ENCODE results near the gene ZC2HC1C.
"Not testable (repeated sequence)": the region's sequence is repeated elsewhere in the genome, so short reads cannot be mapped to it uniquely, and the experiment has no call there.

The ZC2HC1C gene

GRCh38 chr14:75054421-75054820 is 15.0 kb upstream of the ZC2HC1C start:
- Histone ChIP-seq H3K4me3 (ENCODE audit: low read depth, low read length) (no peak overlapping the region), H3K36me3 (ENCODE audit: control insufficient read depth, insufficient read depth, low read length) (peaks cover under 1% of the 10 kb centered on the region; the same call in 1 of the 2 replicates), H3K27ac (ENCODE audit: low read depth, low read length) (no peak overlapping the region), H3K9me3 (ENCODE audit: control insufficient read depth, insufficient read depth, low read length) (no peaks in the 10 kb centered on the region), H3K4me1 (ENCODE audit: control insufficient read depth, insufficient read depth, low read length) (no peaks in the 10 kb centered on the region), H3K27me3 (ENCODE audit: control insufficient read depth, insufficient read depth, low read length) (no peaks in the 10 kb centered on the region), H3K9ac (ENCODE audit: low read depth, low read length) (no peak overlapping the region)

DNA sequence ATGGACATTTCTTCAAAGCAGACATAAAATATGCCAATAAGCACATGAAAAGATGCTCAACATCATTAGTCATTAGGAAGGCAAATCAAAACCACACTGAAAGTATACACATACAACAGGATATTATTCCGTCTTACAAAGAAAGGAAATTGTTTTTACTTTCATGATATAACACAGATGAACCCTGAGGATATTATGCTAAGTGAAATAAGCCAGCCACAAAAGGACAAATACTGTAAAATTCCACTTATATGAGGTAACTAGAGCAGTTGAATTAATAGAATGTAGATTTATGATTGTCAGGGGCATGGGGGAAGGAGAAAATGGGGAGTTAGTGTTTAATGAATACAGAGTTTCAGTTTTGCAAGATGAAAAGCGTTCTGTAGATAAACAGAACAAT is 9.8 kb upstream of the ZC2HC1C start:
- H3K27me3 ChIP-seq (ENCODE audit: control insufficient read depth, insufficient read depth, low read length): no peaks in the 10 kb centered on the region
- no peak overlapping the region for H3K4me3 ChIP-seq (ENCODE audit: low read depth, low read length)
- H3K4me1 ChIP-seq (ENCODE audit: control insufficient read depth, insufficient read depth, low read length): no peaks in the 10 kb centered on the region
- H3K9ac ChIP-seq (ENCODE audit: low read depth, low read length): no peak overlapping the region
- H3K9me3 ChIP-seq (ENCODE audit: control insufficient read depth, insufficient read depth, low read length): no peaks in the 10 kb centered on the region
- H3K27ac ChIP-seq (ENCODE audit: low read depth, low read length): no peak overlapping the region
- H3K36me3 ChIP-seq (ENCODE audit: control insufficient read depth, insufficient read depth, low read length): peaks cover 15% of the 10 kb centered on the region

- H3K4me1 ChIP-seq (ENCODE audit: control insufficient read depth, insufficient read depth, low read length): no peaks in the 10 kb centered on the region
- H3K9me3 ChIP-seq (ENCODE audit: control insufficient read depth, insufficient read depth, low read length): no peaks in the 10 kb centered on the region
- no peak overlapping the region for H3K9ac ChIP-seq (ENCODE audit: low read depth, low read length)
- H3K27ac ChIP-seq (ENCODE audit: low read depth, low read length): no peak overlapping the region
- no peak overlapping the region for H3K4me3 ChIP-seq (ENCODE audit: low read depth, low read length)
- no peaks in the 10 kb centered on the region for H3K27me3 ChIP-seq (ENCODE audit: control insufficient read depth, insufficient read depth, low read length)
- peaks cover 15% of the 10 kb centered on the region for H3K36me3 ChIP-seq (ENCODE audit: control insufficient read depth, insufficient read depth, low read length)
Measured at GRCh38 chr14:75060420-75060819, 9.0 kb upstream of the ZC2HC1C start.

- Histone ChIP-seq H3K36me3 (ENCODE audit: control insufficient read depth, insufficient read depth, low read length) (peaks cover 15% of the 10 kb centered on the region), H3K27ac (ENCODE audit: low read depth, low read length) (no peak overlapping the region), H3K27me3 (ENCODE audit: control insufficient read depth, insufficient read depth, low read length) (no peaks in the 10 kb centered on the region), H3K4me1 (ENCODE audit: control insufficient read depth, insufficient read depth, low read length) (no peaks in the 10 kb centered on the region), H3K9me3 (ENCODE audit: control insufficient read depth, insufficient read depth, low read length) (no peaks in the 10 kb centered on the region), H3K9ac (ENCODE audit: low read depth, low read length) (peak overlapping the region; percentile 42; the same call in 1 of the 2 replicates), H3K4me3 (ENCODE audit: low read depth, low read length) (peak overlapping the region; percentile 88)
Measured at GRCh38 chr14:75063013-75063412, 6.4 kb upstream of the ZC2HC1C start.

- no peaks in the 10 kb centered on the region for H3K4me1 ChIP-seq (ENCODE audit: control insufficient read depth, insufficient read depth, low read length)
- H3K9me3 ChIP-seq (ENCODE audit: control insufficient read depth, insufficient read depth, low read length): no peaks in the 10 kb centered on the region
- peak within 1 kb of the TSS; percentile 60 for H3K27ac ChIP-seq (ENCODE audit: low read depth, low read length)
- peaks cover 15% of the 10 kb centered on the region for H3K36me3 ChIP-seq (ENCODE audit: control insufficient read depth, insufficient read depth, low read length)
- H3K27me3 ChIP-seq (ENCODE audit: control insufficient read depth, insufficient read depth, low read length): no peaks in the 10 kb centered on the region
- H3K4me3 ChIP-seq (ENCODE audit: low read depth, low read length): peak within 1 kb of the TSS; percentile 88
- peak within 1 kb of the TSS; percentile 42 for H3K9ac ChIP-seq (ENCODE audit: low read depth, low read length)
Measured at GRCh38 chr14:75063491-75064204, 5.8 kb upstream of the ZC2HC1C start, which contains the start of gene ACYP1. Gene ACYP1, minus strand, starts transcription at chr14:75064024. Its CDS starts 471 bp downstream, at chr14:75063553.

DNA sequence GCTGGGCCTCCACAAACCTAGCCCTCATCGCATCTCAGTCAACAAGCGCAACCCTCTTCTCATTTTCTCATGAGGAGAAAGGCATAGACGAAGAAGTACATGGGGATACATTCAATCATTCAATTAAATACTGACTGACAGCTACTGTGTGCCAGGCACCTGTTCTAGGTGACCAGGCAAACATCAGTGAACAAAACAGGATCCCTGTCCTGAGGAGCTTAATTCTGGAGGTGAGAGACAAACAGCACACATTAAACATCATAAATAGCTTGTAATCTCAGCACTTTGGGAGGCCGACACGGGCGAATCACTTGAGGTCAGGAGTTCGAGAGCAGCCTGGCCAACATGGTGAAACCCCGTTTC is 5.3 kb upstream of the ZC2HC1C start:
- Histone ChIP-seq H3K27me3 (ENCODE audit: control insufficient read depth, insufficient read depth, low read length) (no peaks in the 10 kb centered on the region), H3K9ac (ENCODE audit: low read depth, low read length) (no peak overlapping the region), H3K9me3 (ENCODE audit: control insufficient read depth, insufficient read depth, low read length) (no peaks in the 10 kb centered on the region), H3K4me3 (ENCODE audit: low read depth, low read length) (peak overlapping the region; percentile 88), H3K36me3 (ENCODE audit: control insufficient read depth, insufficient read depth, low read length) (peaks cover 15% of the 10 kb centered on the region), H3K27ac (ENCODE audit: low read depth, low read length) (no peak overlapping the region), H3K4me1 (ENCODE audit: control insufficient read depth, insufficient read depth, low read length) (no peaks in the 10 kb centered on the region)

DNA sequence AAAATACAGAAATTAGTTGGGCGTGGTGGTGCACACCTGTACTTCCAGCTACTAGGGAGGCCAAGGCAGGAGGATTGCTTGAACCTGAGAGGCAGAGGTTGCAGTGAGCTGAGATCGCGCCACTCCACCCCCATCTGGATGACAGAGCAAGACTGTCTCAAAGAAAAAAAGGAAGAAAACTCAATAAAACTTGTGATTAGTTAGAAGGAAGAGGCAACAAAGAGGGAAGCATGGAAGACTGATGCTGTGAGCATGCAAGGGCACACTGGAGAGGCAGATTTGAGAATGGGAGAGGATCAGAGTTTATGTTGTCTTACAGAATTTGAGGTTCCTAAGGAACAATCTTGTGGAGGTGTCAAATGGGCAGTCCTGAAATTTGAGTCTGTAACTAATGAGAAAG is 2.8 kb upstream of the ZC2HC1C start:
- no peak overlapping the region for H3K27ac ChIP-seq (ENCODE audit: low read depth, low read length)
- no peaks in the 10 kb centered on the region for H3K27me3 ChIP-seq (ENCODE audit: control insufficient read depth, insufficient read depth, low read length)
- H3K9me3 ChIP-seq (ENCODE audit: control insufficient read depth, insufficient read depth, low read length): no peaks in the 10 kb centered on the region
- H3K4me1 ChIP-seq (ENCODE audit: control insufficient read depth, insufficient read depth, low read length): peaks cover 6% of the 10 kb centered on the region
- no peak overlapping the region for H3K4me3 ChIP-seq (ENCODE audit: low read depth, low read length)
- H3K9ac ChIP-seq (ENCODE audit: low read depth, low read length): no peak overlapping the region
- no peaks in the 10 kb centered on the region for H3K36me3 ChIP-seq (ENCODE audit: control insufficient read depth, insufficient read depth, low read length)

DNA sequence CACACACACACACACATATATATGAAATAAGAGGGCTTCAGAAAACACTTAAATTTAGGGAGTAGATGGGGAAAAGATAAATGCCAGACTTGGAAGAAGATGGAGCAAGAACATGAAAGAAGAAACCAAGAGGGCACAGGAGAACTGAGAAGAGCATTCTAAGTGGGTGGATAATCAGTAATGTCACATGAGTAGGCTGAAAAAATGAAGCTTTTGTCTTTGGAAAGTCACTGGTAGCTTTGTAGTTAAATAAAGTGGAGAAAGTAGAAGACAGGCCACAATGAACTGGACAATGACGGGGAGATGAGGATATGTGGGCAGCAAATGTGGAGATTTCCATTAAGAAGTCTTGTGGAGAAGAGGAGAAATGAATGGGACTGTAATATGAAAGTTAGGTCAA is 2.2 kb upstream of the ZC2HC1C start:
- peaks cover 6% of the 10 kb centered on the region for H3K4me1 ChIP-seq (ENCODE audit: control insufficient read depth, insufficient read depth, low read length)
- no peak overlapping the region for H3K9ac ChIP-seq (ENCODE audit: low read depth, low read length)
- no peaks in the 10 kb centered on the region for H3K9me3 ChIP-seq (ENCODE audit: control insufficient read depth, insufficient read depth, low read length)
- H3K27me3 ChIP-seq (ENCODE audit: control insufficient read depth, insufficient read depth, low read length): no peaks in the 10 kb centered on the region
- no peak overlapping the region for H3K27ac ChIP-seq (ENCODE audit: low read depth, low read length)
- H3K4me3 ChIP-seq (ENCODE audit: low read depth, low read length): no peak overlapping the region
- no peaks in the 10 kb centered on the region for H3K36me3 ChIP-seq (ENCODE audit: control insufficient read depth, insufficient read depth, low read length)

GRCh38 chr14:75067765-75068164 is 1.7 kb upstream of the ZC2HC1C start:
- H3K36me3 ChIP-seq (ENCODE audit: control insufficient read depth, insufficient read depth, low read length); H3K27ac ChIP-seq (ENCODE audit: low read depth, low read length); H3K9me3 ChIP-seq (ENCODE audit: control insufficient read depth, insufficient read depth, low read length); H3K27me3 ChIP-seq (ENCODE audit: control insufficient read depth, insufficient read depth, low read length); H3K4me1 ChIP-seq (ENCODE audit: control insufficient read depth, insufficient read depth, low read length); H3K9ac ChIP-seq (ENCODE audit: low read depth, low read length): not testable (repeated sequence)
- peak overlapping the region; percentile 84 for H3K4me3 ChIP-seq (ENCODE audit: low read depth, low read length)

GRCh38 chr14:75068294-75069120 is 934 bp upstream of the ZC2HC1C start:
- Histone ChIP-seq H3K4me3 (ENCODE audit: low read depth, low read length) (peak overlapping the region; percentile 84), H3K9me3 (ENCODE audit: control insufficient read depth, insufficient read depth, low read length) (no peaks in the 10 kb centered on the region), H3K27me3 (ENCODE audit: control insufficient read depth, insufficient read depth, low read length) (no peaks in the 10 kb centered on the region), H3K9ac (ENCODE audit: low read depth, low read length) (peak overlapping the region; percentile 92), H3K4me1 (ENCODE audit: control insufficient read depth, insufficient read depth, low read length) (peaks cover 6% of the 10 kb centered on the region), H3K27ac (ENCODE audit: low read depth, low read length) (peak overlapping the region; percentile 95), H3K36me3 (ENCODE audit: control insufficient read depth, insufficient read depth, low read length) (no peaks in the 10 kb centered on the region)

DNA sequence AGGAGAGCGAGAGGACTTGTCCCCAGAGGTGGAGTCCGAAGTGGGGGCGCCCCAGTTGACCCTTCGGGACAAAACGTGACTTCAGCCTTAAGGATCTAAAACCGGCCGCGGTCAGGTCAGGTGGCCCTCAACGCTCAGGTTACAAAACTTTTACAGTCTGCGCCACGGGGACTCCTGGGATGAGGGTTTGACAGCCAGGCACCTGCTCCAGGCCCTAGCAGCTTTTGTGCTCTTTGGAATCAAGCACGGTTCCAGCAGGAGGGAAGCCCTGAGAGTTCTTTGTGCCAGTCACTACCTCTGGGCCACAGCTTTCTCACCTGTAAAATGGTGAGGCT is 337 bp downstream of the ZC2HC1C start:
- H3K4me3 ChIP-seq (ENCODE audit: low read depth, low read length): peak overlapping the region; percentile 84
- peak overlapping the region; percentile 95 for H3K27ac ChIP-seq (ENCODE audit: low read depth, low read length)

More for the DNA sequence above, 337 bp downstream of the ZC2HC1C start:
- Histone ChIP-seq H3K9ac (ENCODE audit: low read depth, low read length) (no peak overlapping the region), H3K36me3 (ENCODE audit: control insufficient read depth, insufficient read depth, low read length) (no peaks in the 10 kb centered on the region), H3K27me3 (ENCODE audit: control insufficient read depth, insufficient read depth, low read length) (no peaks in the 10 kb centered on the region), H3K9me3 (ENCODE audit: control insufficient read depth, insufficient read depth, low read length) (no peaks in the 10 kb centered on the region), H3K4me1 (ENCODE audit: control insufficient read depth, insufficient read depth, low read length) (peaks cover 6% of the 10 kb centered on the region)
